Measurements from ENCODE around the gene SETD2. TPM values are rescaled to one million over a fixed set of nuclear protein-coding genes. Genes with fewer than 3 reads are reported as not detected.

SETD2 gene
- polyA plus RNA-seq, 1 of the 3 experiments (the other 2 are of a cell fraction), result 12.1 TPM

DNA sequence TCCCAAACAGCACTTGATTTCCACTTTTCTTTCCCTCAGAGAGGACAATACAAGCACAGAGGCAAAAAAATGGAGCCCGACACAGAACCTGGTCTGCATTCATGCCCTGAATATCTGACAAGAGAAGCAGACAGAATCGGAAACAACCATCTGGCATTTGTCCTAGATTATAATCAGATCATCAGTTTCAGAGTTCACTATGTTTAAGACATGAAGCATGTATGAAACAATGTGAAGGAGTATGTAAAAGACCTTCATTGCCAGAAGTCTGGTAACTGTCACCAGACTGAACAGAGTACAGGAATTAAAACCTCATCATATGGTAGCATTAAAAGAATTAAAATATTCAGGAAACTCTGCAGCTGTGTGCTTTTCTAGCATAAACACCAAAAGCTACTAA lies 65.0 kb downstream of the SETD2 start:
- no peak overlapping the region for H3K4me2 ChIP-seq
- peak; percentile 17 for DNase-seq
- H3K9me2 ChIP-seq, result no peaks in the 10 kb centered on the region
- 38% methylated on average over 2 of the region's 2 CpGs for WGBS (ENCODE audit: low lambda C conversion rate)
- no peak overlapping the region for H3K9ac ChIP-seq
- no peak overlapping the region for H3K4me3 ChIP-seq (ENCODE audit: low read depth in 2 of 2, low read length in 1 of 2)
- TF ChIP-seq MXI1 (IDR thresholded peaks at IDR 0.05; ENCODE audit: low read depth, low read length) (0 out of 2 replicates have a peak, but pooled peaks have one; percentile 44), GATA2 (CRISPR knock-in tag; IDR thresholded peaks at IDR 0.05) (no peak), RCOR1 (IDR thresholded peaks at IDR 0.05; ENCODE audit: low read length) (peak; percentile 43; the same call in 1 of the 2 replicates), TCF12 (IDR thresholded peaks at IDR 0.05) (peak; percentile 26; the same call in 1 of the 2 replicates)
- TF ChIP-seq, protein P1, sequence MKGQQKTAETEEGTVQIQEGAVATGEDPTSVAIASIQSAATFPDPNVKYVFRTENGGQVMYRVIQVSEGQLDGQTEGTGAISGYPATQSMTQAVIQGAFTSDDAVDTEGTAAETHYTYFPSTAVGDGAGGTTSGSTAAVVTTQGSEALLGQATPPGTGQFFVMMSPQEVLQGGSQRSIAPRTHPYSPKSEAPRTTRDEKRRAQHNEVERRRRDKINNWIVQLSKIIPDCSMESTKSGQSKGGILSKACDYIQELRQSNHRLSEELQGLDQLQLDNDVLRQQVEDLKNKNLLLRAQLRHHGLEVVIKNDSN (IDR thresholded peaks at IDR 0.05; ENCODE audit: borderline replicate concordance, low read depth), result no peak
- H3K27me3 ChIP-seq (ENCODE audit: insufficient read depth), result no peaks in the 10 kb centered on the region
- peaks cover 45% of the 10 kb centered on the region for H3F3A ChIP-seq (replicated peaks; ENCODE audit: insufficient read depth)
- H2AFZ ChIP-seq (ENCODE audit: low read depth), result no peak overlapping the region
- H3K79me2 ChIP-seq (ENCODE audit: insufficient read depth), result peaks cover 22% of the 10 kb centered on the region
- H3K9me3 ChIP-seq, result no peaks in the 10 kb centered on the region
- H3K4me1 ChIP-seq (ENCODE audit: control insufficient read depth in 1 of 2, insufficient read depth in 2 of 2, low read depth in 1 of 2, low read length in 1 of 2), result peaks cover 5 to 15% of the 10 kb centered on the region in 2 experiments
- peaks cover 41% of the 10 kb centered on the region in 2 experiments for H3K36me3 ChIP-seq (replicated peaks in 1 of 2; ENCODE audit: control insufficient read depth in 1 of 2, insufficient read depth in 2 of 2, low read length in 1 of 2)
- CTCF ChIA-PET, result no interaction called here
- POLR2A ChIA-PET, result no interaction called here
- H4K20me1 ChIP-seq (ENCODE audit: insufficient read depth), result no peaks in the 10 kb centered on the region
- peak overlapping the region; percentile 29 to 81; a peak in 2 of 4 replicates for H3K27ac ChIP-seq (ENCODE audit: low read depth in 2 of 2, low read length in 1 of 2)

DNA sequence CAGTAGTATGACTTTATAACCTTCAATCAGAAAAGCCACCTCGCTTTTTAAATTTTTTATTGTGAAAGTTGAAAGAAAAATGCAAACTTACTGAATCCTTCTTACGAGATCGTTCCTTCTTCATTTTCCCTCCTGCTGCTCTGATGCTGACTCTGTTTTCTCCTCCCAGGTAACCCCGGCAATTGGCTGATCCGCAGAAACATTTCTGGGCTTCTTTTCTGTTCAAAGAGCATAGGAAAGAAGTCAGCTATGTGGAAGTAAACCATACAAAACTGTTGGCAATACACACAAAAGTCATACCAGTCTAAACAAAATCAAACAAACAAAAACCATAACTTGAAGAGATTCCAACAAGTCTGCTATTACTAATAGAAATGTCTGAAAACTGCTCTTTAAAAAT lies 66.0 kb downstream of the SETD2 start:
- no peak for DNase-seq
- no peak for TF ChIP-seq ELF1 (IDR thresholded peaks at IDR 0.05)
- TF ChIP-seq, protein P1 (IDR thresholded peaks at IDR 0.05; ENCODE audit: borderline replicate concordance, low read depth), result no peak
- TF ChIP-seq RXRA (IDR thresholded peaks at IDR 0.05; ENCODE audit: borderline replicate concordance, low read depth), result no peak
- TF ChIP-seq MEF2A (IDR thresholded peaks at IDR 0.05; ENCODE audit: borderline replicate concordance, low read depth), result no peak
- no peak for TF ChIP-seq SIN3A (IDR thresholded peaks at IDR 0.05; ENCODE audit: borderline replicate concordance, low read depth, low read length)
- TF ChIP-seq, protein P2, sequence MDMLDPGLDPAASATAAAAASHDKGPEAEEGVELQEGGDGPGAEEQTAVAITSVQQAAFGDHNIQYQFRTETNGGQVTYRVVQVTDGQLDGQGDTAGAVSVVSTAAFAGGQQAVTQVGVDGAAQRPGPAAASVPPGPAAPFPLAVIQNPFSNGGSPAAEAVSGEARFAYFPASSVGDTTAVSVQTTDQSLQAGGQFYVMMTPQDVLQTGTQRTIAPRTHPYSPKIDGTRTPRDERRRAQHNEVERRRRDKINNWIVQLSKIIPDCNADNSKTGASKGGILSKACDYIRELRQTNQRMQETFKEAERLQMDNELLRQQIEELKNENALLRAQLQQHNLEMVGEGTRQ (IDR thresholded peaks at IDR 0.05; ENCODE audit: borderline replicate concordance, low read depth, low read length), result no peak
- TF ChIP-seq YY1 (IDR thresholded peaks at IDR 0.05; ENCODE audit: low read depth), result no peak
- no peak for TF ChIP-seq CHD2 (IDR thresholded peaks at IDR 0.05; ENCODE audit: low read length, partially characterized antibody)
- TF ChIP-seq TCF12 (IDR thresholded peaks at IDR 0.05), result no peak
- no peak for TF ChIP-seq RFX5 (IDR thresholded peaks at IDR 0.05; ENCODE audit: low read length)
- no peak for TF ChIP-seq RCOR1 (IDR thresholded peaks at IDR 0.05; ENCODE audit: low read length)
- no peak for TF ChIP-seq SMC3 (IDR thresholded peaks at IDR 0.05; ENCODE audit: low read depth, low read length)
- TF ChIP-seq, protein P3, sequence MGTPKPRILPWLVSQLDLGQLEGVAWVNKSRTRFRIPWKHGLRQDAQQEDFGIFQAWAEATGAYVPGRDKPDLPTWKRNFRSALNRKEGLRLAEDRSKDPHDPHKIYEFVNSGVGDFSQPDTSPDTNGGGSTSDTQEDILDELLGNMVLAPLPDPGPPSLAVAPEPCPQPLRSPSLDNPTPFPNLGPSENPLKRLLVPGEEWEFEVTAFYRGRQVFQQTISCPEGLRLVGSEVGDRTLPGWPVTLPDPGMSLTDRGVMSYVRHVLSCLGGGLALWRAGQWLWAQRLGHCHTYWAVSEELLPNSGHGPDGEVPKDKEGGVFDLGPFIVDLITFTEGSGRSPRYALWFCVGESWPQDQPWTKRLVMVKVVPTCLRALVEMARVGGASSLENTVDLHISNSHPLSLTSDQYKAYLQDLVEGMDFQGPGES (IDR thresholded peaks at IDR 0.05; ENCODE audit: low read depth, low read length), result no peak
- TF ChIP-seq FOXJ3 (CRISPR knock-in tag; IDR thresholded peaks at IDR 0.05), result no peak
- TF ChIP-seq, protein P4, sequence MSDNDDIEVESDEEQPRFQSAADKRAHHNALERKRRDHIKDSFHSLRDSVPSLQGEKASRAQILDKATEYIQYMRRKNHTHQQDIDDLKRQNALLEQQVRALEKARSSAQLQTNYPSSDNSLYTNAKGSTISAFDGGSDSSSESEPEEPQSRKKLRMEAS (IDR thresholded peaks at IDR 0.05; ENCODE audit: low read depth), result no peak
- TF ChIP-seq EZH2phosphoT487 (IDR thresholded peaks at IDR 0.05; ENCODE audit: borderline replicate concordance, low read depth), result no peak
- TF ChIP-seq POLR2AphosphoS5 (IDR thresholded peaks at IDR 0.05; ENCODE audit: low read depth, low read length), result no peak
- no peak for TF ChIP-seq FOXM1 (IDR thresholded peaks at IDR 0.05; ENCODE audit: low read depth)
- no peak for TF ChIP-seq NRF1 (IDR thresholded peaks at IDR 0.05; ENCODE audit: low read depth, low read length)

More for the DNA sequence above, 66.0 kb downstream of the SETD2 start:
- WGBS (ENCODE audit: low lambda C conversion rate), result 93% methylated on average over 5 of the region's 5 CpGs
- no peak overlapping the region for H3K4me3 ChIP-seq (ENCODE audit: low read depth in 2 of 2, low read length in 1 of 2)
- no peaks in the 10 kb centered on the region; the same call in 1 of the 2 replicates for H4K20me1 ChIP-seq (ENCODE audit: insufficient read depth)
- no peaks in the 10 kb centered on the region for H3K9me2 ChIP-seq
- CTCF ChIA-PET, result no interaction called here
- POLR2A ChIA-PET, result no interaction called here
- H3F3A ChIP-seq (replicated peaks; ENCODE audit: insufficient read depth), result peaks cover 45% of the 10 kb centered on the region
- H3K9ac ChIP-seq, result no peak overlapping the region
- H3K4me2 ChIP-seq, result no peak overlapping the region
- no peaks in the 10 kb centered on the region for H3K27me3 ChIP-seq (ENCODE audit: insufficient read depth)
- no peak overlapping the region for H2AFZ ChIP-seq (ENCODE audit: low read depth)
- no peaks in the 10 kb centered on the region for H3K9me3 ChIP-seq
- H3K36me3 ChIP-seq (replicated peaks in 1 of 2; ENCODE audit: control insufficient read depth in 1 of 2, insufficient read depth in 2 of 2, low read length in 1 of 2), result peaks cover 39 to 47% of the 10 kb centered on the region in 2 experiments
- H3K27ac ChIP-seq (ENCODE audit: low read depth in 2 of 2, low read length in 1 of 2), result peak overlapping the region in 1 of 2 experiments; percentile 81; a peak in 3 of 4 replicates
- H3K4me1 ChIP-seq (ENCODE audit: control insufficient read depth in 1 of 2, insufficient read depth in 2 of 2, low read depth in 1 of 2, low read length in 1 of 2), result peaks cover 2 to 15% of the 10 kb centered on the region in 2 experiments
- peaks cover 32% of the 10 kb centered on the region for H3K79me2 ChIP-seq (ENCODE audit: insufficient read depth)
